ENCODE measurements around the gene KCNMA1. TPM values are rescaled to one million over a fixed set of nuclear protein-coding genes. Genes with fewer than 3 reads are reported as not detected.

KCNMA1 gene
- polyA plus RNA-seq, 6 donors from 2014 or later = not detected

- H3K36me3 Mint-ChIP-seq = no peaks in the 10 kb centered on the region
- H3K4me1 Mint-ChIP-seq = no peaks in the 10 kb centered on the region
Observed at GRCh38 chr10:77189075-77189474, 448.5 kb downstream of the KCNMA1 start.

GRCh38 chr10:77188521-77188920, 449.1 kb downstream of the KCNMA1 start:
- DNase-seq (no peak), ATAC-seq (ENCODE audit: low read depth in 2 of 2) (no peak)
- peaks cover 14 to 34% (median 26%) of the 10 kb centered on the region in 3 donors for H3K27me3 Mint-ChIP-seq
- no peaks in the 10 kb centered on the region for H3K4me1 Mint-ChIP-seq
- H3K9me3 Mint-ChIP-seq = no peaks in the 10 kb centered on the region
- H3K4me3 Mint-ChIP-seq = no peak overlapping the region
- H3K27ac Mint-ChIP-seq = no peak overlapping the region
- H3K36me3 Mint-ChIP-seq = no peaks in the 10 kb centered on the region

More at GRCh38 chr10:77189075-77189474, 448.5 kb downstream of the KCNMA1 start:
- no peak overlapping the region for H3K4me3 Mint-ChIP-seq
- H3K27me3 Mint-ChIP-seq = peaks cover 17 to 40% (median 26%) of the 10 kb centered on the region in 3 donors
- DNase-seq (no peak), ATAC-seq (ENCODE audit: low read depth in 2 of 2) (no peak)
- H3K27ac Mint-ChIP-seq = no peak overlapping the region
- no peaks in the 10 kb centered on the region for H3K9me3 Mint-ChIP-seq

- no peak overlapping the region for H3K4me3 Mint-ChIP-seq
- ATAC-seq (ENCODE audit: low read depth in 2 of 2) (no peak), DNase-seq (no peak)
- no peak overlapping the region for H3K27ac Mint-ChIP-seq
- H3K4me1 Mint-ChIP-seq = no peaks in the 10 kb centered on the region
- peaks cover 17 to 34% (median 26%) of the 10 kb centered on the region in 3 donors for H3K27me3 Mint-ChIP-seq
- H3K9me3 Mint-ChIP-seq = no peaks in the 10 kb centered on the region
- H3K36me3 Mint-ChIP-seq = no peaks in the 10 kb centered on the region
Observed at GRCh38 chr10:77188000-77188395, 449.6 kb downstream of the KCNMA1 start.

DNA sequence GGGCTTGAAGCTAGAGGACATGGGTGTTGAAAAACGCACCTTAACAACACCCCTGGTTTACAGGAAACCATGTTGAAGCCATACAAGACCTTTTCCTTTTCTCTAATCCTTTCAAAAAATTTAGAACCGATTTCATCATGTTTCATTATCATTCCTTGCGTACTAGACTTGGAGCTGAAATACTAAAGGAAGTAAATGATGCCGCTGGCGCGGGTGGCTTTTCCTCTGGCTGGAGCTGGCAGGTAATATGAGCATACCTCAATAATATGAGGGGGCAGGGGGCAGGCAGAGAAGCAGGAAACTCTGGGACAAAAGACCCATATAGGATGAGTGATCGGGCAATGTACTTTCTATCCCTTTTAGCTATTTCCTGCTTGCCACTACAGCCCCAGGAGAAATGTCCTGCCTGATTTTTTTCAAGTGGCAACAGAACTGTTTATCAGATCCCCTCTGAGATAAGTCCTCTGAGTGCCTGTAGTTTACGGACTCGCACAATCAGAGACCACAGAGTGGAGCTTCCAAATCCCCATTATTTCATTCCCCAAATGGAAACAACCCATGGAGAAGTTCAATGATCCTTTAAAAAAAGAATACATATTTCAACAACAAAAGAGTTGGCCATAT, 450.1 kb downstream of the KCNMA1 start:
- Mint-ChIP-seq H3K9me3 (no peaks in the 10 kb centered on the region), H3K4me3 (no peak overlapping the region), H3K27me3 (peaks cover 14 to 33% (median 26%) of the 10 kb centered on the region in 3 donors), H3K4me1 (no peaks in the 10 kb centered on the region), H3K36me3 (no peaks in the 10 kb centered on the region), H3K27ac (no peak overlapping the region)
- DNase-seq (no peak), ATAC-seq (ENCODE audit: low read depth in 2 of 2) (no peak)

DNA sequence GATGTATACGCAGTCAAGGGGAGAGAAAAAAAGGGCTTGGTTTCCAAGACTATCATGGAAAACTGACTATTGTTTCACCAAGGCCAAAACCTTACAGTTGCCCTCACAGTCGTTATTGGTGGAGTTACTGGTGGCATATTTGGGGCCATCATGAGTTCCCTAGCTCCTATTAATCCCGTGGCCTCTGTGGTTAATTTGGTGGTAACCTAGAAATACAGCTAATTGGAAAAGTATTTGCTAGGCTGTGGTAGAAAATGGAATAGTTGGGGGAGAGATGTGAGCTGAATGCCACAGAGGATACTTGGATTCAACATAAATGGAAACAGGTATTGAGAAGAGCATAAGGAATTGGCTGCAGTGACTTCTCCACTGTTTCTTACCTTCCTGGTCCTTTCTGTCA, 450.7 kb downstream of the KCNMA1 start:
- Mint-ChIP-seq H3K4me1 (no peaks in the 10 kb centered on the region), H3K27me3 (peaks cover 9 to 33% (median 26%) of the 10 kb centered on the region in 3 donors), H3K36me3 (no peaks in the 10 kb centered on the region), H3K9me3 (no peaks in the 10 kb centered on the region), H3K27ac (no peak overlapping the region), H3K4me3 (no peak overlapping the region)
- DNase-seq (no peak), ATAC-seq (ENCODE audit: low read depth in 2 of 2) (no peak)

GRCh38 chr10:77185696-77186095, 451.9 kb downstream of the KCNMA1 start:
- Mint-ChIP-seq H3K4me3 (no peak overlapping the region), H3K4me1 (no peaks in the 10 kb centered on the region), H3K36me3 (no peaks in the 10 kb centered on the region), H3K27me3 (peaks cover 8 to 33% (median 26%) of the 10 kb centered on the region in 3 donors), H3K27ac (peak overlapping the region in 1 of 6 donors; percentile 44), H3K9me3 (no peaks in the 10 kb centered on the region)
- DNase-seq = no peak
- ATAC-seq (ENCODE audit: low read depth in 2 of 2) = no peak

DNA sequence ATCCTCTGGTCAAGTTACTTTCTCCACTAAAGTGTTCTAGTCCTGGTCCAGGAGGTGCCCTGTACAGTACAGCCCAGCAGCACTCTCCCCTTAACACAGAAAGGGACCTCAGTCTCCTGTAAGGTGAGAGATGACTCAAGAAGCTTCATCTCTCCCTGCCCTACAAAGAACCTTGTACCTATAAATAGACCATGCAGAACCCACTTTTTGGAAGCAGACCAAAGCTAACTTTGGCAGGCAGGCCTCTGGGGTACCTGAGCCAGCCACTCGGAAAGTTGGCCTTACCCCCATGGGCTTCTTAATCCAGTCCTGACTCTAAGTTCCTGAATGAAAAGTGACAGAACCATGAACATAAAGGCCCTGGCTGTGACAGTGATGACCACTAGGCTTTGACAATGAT, 454.8 kb downstream of the KCNMA1 start:
- no peak for DNase-seq
- Mint-ChIP-seq H3K27ac (no peak overlapping the region), H3K4me1 (no peaks in the 10 kb centered on the region), H3K36me3 (no peaks in the 10 kb centered on the region), H3K9me3 (no peaks in the 10 kb centered on the region), H3K4me3 (no peak overlapping the region), H3K27me3 (peaks cover 18 to 32% (median 27%) of the 10 kb centered on the region in 3 donors)
- no peak for ATAC-seq (ENCODE audit: low read depth in 2 of 2)

DNA sequence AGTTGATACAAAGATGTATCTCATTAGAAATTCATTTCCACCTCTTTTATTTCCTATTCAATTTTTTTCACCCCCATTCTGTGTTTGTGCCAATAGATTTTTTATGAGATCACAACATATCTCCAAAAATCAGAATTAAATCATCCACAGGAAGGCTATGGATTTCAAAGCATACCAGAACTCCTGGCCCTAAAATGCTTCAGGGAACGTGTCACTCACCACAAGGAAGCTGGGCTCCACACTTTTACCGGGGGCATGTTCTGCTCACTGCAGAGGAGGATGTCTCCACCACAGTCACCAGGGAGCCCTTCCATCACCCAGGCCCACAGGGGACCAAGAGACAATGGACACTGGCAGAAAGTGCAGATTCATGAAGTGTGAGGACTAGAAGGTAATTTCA, 456.8 kb downstream of the KCNMA1 start:
- no peak overlapping the region for H3K27ac Mint-ChIP-seq
- no peak for DNase-seq
- no peak for ATAC-seq (ENCODE audit: low read depth in 2 of 2)
- H3K4me3 Mint-ChIP-seq = no peak overlapping the region
- H3K4me1 Mint-ChIP-seq = no peaks in the 10 kb centered on the region
- H3K9me3 Mint-ChIP-seq = no peaks in the 10 kb centered on the region
- H3K27me3 Mint-ChIP-seq = peaks cover 18 to 23% (median 22%) of the 10 kb centered on the region in 3 donors
- no peaks in the 10 kb centered on the region for H3K36me3 Mint-ChIP-seq

DNA sequence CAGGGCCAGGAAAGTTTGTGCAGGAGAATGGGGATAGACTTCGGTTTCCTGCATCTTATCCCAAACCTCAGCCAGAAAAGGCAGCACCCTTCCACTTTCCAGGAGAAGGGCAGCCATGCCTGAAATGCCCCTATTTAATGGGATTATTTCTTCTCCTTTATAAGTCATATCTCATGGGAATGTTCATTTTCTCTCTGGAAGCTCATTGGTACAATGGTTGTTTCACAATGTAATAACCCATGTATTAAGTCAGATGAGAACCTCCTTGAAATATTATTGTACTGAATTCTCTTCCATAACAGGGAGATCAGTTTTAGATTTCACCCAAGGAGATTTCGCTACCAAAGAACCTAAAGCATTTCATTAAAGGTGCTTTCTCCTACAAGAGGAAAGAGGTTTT, 457.5 kb downstream of the KCNMA1 start:
- no peak overlapping the region for H3K4me3 Mint-ChIP-seq
- ATAC-seq (ENCODE audit: low read depth in 2 of 2) (no peak), DNase-seq (no peak)
- peaks cover 18 to 28% (median 22%) of the 10 kb centered on the region in 3 donors for H3K27me3 Mint-ChIP-seq
- no peaks in the 10 kb centered on the region for H3K4me1 Mint-ChIP-seq
- no peak overlapping the region for H3K27ac Mint-ChIP-seq
- H3K9me3 Mint-ChIP-seq = no peaks in the 10 kb centered on the region
- H3K36me3 Mint-ChIP-seq = no peaks in the 10 kb centered on the region

- Mint-ChIP-seq H3K4me1 (no peaks in the 10 kb centered on the region), H3K4me3 (no peak overlapping the region), H3K36me3 (no peaks in the 10 kb centered on the region), H3K27ac (no peak overlapping the region), H3K27me3 (peaks cover 18 to 23% (median 22%) of the 10 kb centered on the region in 3 donors), H3K9me3 (no peaks in the 10 kb centered on the region)
- DNase-seq (no peak), ATAC-seq (ENCODE audit: low read depth in 2 of 2) (no peak)
Observed at GRCh38 chr10:77179015-77179695, 458.5 kb downstream of the KCNMA1 start.

- no peaks in the 10 kb centered on the region for H3K4me1 Mint-ChIP-seq
- no peaks in the 10 kb centered on the region for H3K9me3 Mint-ChIP-seq
- DNase-seq (no peak), ATAC-seq (ENCODE audit: low read depth in 2 of 2) (no peak)
- no peak overlapping the region for H3K4me3 Mint-ChIP-seq
- no peaks in the 10 kb centered on the region for H3K36me3 Mint-ChIP-seq
- H3K27ac Mint-ChIP-seq = peak overlapping the region in 2 of 6 donors; percentile 37 to 82
- peaks cover 18 to 33% (median 24%) of the 10 kb centered on the region in 3 donors for H3K27me3 Mint-ChIP-seq
Observed at GRCh38 chr10:77177589-77177988, 460.0 kb downstream of the KCNMA1 start.

- no peaks in the 10 kb centered on the region for H3K4me1 Mint-ChIP-seq
- H3K27ac Mint-ChIP-seq = peak overlapping the region in 3 of 6 donors; percentile 37 to 91 (median 82)
- no peaks in the 10 kb centered on the region for H3K9me3 Mint-ChIP-seq
- DNase-seq = no peak
- no peak for ATAC-seq (ENCODE audit: low read depth in 2 of 2)
- peaks cover 18 to 37% (median 25%) of the 10 kb centered on the region in 3 donors for H3K27me3 Mint-ChIP-seq
- H3K36me3 Mint-ChIP-seq = no peaks in the 10 kb centered on the region
- H3K4me3 Mint-ChIP-seq = no peak overlapping the region
Observed at GRCh38 chr10:77177161-77177560, 460.4 kb downstream of the KCNMA1 start.

DNA sequence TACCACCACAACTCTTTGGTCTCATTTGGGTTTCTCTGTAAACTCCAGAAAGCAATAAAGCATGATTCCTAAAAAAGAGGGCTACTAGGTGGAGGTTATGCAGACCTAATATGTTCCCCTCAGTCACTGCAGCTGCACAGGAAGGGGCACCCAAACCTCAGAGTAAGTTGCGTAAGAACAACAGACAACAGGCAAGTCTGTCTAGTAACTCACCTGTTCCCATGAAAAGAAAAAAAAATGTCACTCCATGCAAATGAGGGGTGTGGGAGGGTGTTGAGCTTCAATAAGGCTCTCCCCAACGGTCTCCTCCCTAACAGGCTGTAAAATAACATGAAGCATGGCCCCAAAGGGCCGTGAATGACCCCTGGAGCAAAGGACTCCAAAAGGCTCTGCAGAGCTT, 461.4 kb downstream of the KCNMA1 start:
- ATAC-seq (ENCODE audit: low read depth in 2 of 2) = no peak
- Mint-ChIP-seq H3K4me3 (no peak overlapping the region), H3K27me3 (peaks cover 18 to 41% (median 25%) of the 10 kb centered on the region in 3 donors), H3K9me3 (no peaks in the 10 kb centered on the region), H3K36me3 (no peaks in the 10 kb centered on the region), H3K4me1 (no peaks in the 10 kb centered on the region), H3K27ac (no peak overlapping the region)
- DNase-seq = no peak

GRCh38 chr10:77175631-77176222, 461.9 kb downstream of the KCNMA1 start:
- H3K27ac Mint-ChIP-seq = peak overlapping the region in 1 of 6 donors; percentile 9
- H3K36me3 Mint-ChIP-seq = no peaks in the 10 kb centered on the region
- H3K4me3 Mint-ChIP-seq = no peak overlapping the region
- no peak for ATAC-seq (ENCODE audit: low read depth in 2 of 2)
- no peaks in the 10 kb centered on the region for H3K9me3 Mint-ChIP-seq
- DNase-seq = no peak
- peaks cover 18 to 41% (median 25%) of the 10 kb centered on the region in 3 donors for H3K27me3 Mint-ChIP-seq
- H3K4me1 Mint-ChIP-seq = no peaks in the 10 kb centered on the region
